ENCODE measurements around the gene ELL2. TPM values are rescaled to one million over a fixed set of nuclear protein-coding genes. Genes with fewer than 3 reads are reported as not detected.

ELL2 gene
- total and polyA plus RNA-seq, 2 of the 13 experiments (the other 11 are each of a cell fraction or from before 2014, with no cell fraction given) = 78.9 to 97.1 TPM

- TF ChIP-seq, protein P1, sequence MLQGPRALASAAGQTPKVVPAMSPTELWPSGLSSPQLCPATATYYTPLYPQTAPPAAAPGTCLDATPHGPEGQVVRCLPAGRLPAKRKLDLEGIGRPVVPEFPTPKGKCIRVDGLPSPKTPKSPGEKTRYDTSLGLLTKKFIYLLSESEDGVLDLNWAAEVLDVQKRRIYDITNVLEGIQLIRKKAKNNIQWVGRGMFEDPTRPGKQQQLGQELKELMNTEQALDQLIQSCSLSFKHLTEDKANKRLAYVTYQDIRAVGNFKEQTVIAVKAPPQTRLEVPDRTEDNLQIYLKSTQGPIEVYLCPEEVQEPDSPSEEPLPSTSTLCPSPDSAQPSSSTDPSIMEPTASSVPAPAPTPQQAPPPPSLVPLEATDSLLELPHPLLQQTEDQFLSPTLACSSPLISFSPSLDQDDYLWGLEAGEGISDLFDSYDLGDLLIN (CRISPR knock-in tag; IDR thresholded peaks at IDR 0.05; ENCODE audit: borderline replicate concordance) = 0 out of 2 replicates have a peak, but pooled peaks have one; percentile 16
- TF ChIP-seq NCOA2 (CRISPR knock-in tag; IDR thresholded peaks at IDR 0.05) (no peak), BRD4 (CRISPR knock-in tag; IDR thresholded peaks at IDR 0.05) (peak; percentile 31; the same call in 1 of the 2 replicates), KDM2A (CRISPR knock-in tag; IDR thresholded peaks at IDR 0.05; ENCODE audit: borderline replicate concordance, low read depth) (no peak; the same call in 1 of the 2 replicates), SIN3A (IDR thresholded peaks at IDR 0.05; ENCODE audit: borderline replicate concordance, low read depth, low read length) (peak; percentile 26; the same call in 1 of the 2 replicates), ZNF713 (CRISPR knock-in tag; IDR thresholded peaks at IDR 0.05) (no peak), FOXK1 (CRISPR knock-in tag; IDR thresholded peaks at IDR 0.05; ENCODE audit: borderline replicate concordance, low read depth) (0 out of 2 replicates have a peak, but pooled peaks have one; percentile 20), NR1H2 (CRISPR knock-in tag; IDR thresholded peaks at IDR 0.05; ENCODE audit: borderline replicate concordance, low read depth) (peak; percentile 19; the same call in 1 of the 2 replicates), PITX1 (CRISPR knock-in tag; IDR thresholded peaks at IDR 0.05) (no peak)
- TF ChIP-seq, protein P2, sequence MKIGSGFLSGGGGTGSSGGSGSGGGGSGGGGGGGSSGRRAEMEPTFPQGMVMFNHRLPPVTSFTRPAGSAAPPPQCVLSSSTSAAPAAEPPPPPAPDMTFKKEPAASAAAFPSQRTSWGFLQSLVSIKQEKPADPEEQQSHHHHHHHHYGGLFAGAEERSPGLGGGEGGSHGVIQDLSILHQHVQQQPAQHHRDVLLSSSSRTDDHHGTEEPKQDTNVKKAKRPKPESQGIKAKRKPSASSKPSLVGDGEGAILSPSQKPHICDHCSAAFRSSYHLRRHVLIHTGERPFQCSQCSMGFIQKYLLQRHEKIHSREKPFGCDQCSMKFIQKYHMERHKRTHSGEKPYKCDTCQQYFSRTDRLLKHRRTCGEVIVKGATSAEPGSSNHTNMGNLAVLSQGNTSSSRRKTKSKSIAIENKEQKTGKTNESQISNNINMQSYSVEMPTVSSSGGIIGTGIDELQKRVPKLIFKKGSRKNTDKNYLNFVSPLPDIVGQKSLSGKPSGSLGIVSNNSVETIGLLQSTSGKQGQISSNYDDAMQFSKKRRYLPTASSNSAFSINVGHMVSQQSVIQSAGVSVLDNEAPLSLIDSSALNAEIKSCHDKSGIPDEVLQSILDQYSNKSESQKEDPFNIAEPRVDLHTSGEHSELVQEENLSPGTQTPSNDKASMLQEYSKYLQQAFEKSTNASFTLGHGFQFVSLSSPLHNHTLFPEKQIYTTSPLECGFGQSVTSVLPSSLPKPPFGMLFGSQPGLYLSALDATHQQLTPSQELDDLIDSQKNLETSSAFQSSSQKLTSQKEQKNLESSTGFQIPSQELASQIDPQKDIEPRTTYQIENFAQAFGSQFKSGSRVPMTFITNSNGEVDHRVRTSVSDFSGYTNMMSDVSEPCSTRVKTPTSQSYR (CRISPR knock-in tag; IDR thresholded peaks at IDR 0.05; ENCODE audit: borderline replicate concordance) = peak; percentile 56; the same call in 1 of the 2 replicates
These were observed 709 bp downstream of the ELL2 start (continued) for GRCh38 chr5:95960667-95961616.

Data from HepG2 (cell line).